SK-MEL-5 (cell line): ENCODE results near the gene ZNF467. TPM values are rescaled to one million over a fixed set of nuclear protein-coding genes. Genes with fewer than 3 reads are reported as not detected.

ENCODE experiments used
- DNase-seq: peaks from one replicate; pipeline ENCODE4 v3.0.0-alpha.2; 2016; ENCODE audit warnings: low read depth, low spot score
- in situ Hi-C: cut with HindIII; loops from 2 replicates; pipeline ENCODE4 v1.10.0; 2016; ENCODE audit warnings: low sequenced_read_pairs, high pct_unique_total_duplicates, low pct_unique_long_range_greater_than_20kb
- total RNA-seq: library from RNA; depleted of rRNA; stranded (reverse); fragments of >200 nt; shearing (Covaris generic); gene quantifications from 2 replicates; pipeline ENCODE4 v1.2.3, GENCODE V29; 2014

ZNF467 gene
- total RNA-seq, 1 experiment from 2014 or later, result 0.13 TPM

DNA sequence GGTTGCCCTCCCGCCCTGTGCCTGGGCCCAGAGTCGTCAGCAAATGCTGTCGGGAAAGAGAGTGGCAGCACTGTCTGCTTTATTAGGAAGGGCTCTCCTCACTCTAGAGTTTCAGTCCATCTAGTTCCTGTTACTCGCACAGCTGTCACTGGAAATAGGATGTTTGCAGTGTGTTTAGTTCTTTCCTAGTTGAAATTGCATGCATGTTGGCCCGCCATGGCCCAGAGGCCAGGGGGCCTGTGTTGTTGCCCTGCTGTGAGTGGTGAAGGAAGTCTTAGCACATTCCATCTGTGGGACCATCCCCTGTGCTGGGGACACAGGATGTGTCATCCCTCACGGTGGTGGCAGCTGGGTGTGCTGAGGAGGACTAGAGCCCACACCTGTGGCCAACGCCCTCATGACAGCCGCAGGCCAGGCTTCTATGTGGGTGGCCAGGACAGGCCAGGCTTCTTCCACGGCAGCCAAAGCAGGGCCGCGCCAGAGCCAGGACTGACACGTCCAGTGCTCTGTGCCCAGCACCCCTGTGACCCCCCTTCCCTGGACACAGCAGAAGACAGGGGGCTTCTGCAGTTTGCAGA, 45.4 kb downstream of the ZNF467 start:
- in situ Hi-C loops, result no loop called here
- DNase-seq, result no peak

DNA sequence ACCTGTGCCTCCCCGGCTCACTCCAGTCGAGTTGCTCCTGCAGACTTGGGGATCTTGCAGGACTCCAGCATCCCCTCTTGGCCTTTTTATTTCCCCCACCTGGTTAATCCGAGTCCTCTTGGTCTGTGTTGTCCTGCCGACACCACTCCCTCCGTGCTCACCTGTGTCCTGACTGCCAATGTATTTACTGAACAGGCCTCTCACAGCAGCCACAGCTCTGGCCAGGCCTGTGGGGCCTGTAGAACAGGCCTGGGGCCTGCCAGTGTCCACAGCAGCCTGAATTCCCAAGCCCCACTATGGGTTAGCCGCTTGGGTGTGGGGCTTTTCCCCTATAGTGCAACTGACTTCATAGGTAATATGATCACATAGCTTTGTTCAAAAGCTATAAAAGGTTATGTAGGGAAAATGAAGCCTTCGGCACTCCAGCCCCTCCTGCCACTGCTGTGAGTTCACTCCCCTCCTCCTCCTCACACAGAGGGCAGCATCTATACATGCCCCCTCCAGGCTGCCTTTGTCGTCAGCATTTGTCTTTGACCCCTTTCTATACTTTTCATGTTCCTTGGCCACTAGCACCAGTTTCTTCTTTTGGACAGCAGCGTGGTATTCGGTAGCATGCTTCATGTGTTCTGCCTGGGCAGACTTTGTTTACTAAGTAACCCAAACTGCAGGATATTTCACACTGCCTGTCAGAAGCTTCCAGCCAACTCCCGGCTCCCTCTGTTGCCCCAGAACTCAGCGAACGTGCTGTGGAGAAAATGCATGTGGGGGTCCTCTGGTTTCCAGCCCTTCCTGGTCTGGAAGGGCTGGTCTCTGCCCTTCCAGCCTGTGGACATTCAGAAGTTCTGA, 46.1 kb downstream of the ZNF467 start:
- in situ Hi-C loops, result no loop called here
- DNase-seq, result no peak

DNA sequence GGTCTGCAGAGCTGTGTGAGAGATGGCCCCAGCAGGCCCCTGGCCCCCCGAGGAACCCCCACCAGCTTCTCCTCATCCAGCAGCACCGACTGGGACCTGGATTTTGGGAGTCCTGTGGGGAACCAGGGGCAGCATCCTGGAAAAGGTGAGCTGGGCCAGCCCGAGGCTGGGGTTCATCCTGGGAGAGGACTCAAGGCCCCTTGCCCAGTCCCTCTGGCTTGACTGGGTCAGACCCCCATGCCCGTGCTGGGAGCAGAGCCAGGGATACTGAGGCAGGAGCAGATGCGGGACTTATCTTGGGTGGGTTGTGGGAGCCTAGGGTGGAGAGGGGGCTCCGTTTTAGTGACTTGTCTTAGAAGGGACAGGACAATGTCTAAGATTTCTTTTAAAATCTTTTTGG, 47.5 kb downstream of the ZNF467 start:
- DNase-seq, result no peak
- in situ Hi-C loops, result no loop called here

DNA sequence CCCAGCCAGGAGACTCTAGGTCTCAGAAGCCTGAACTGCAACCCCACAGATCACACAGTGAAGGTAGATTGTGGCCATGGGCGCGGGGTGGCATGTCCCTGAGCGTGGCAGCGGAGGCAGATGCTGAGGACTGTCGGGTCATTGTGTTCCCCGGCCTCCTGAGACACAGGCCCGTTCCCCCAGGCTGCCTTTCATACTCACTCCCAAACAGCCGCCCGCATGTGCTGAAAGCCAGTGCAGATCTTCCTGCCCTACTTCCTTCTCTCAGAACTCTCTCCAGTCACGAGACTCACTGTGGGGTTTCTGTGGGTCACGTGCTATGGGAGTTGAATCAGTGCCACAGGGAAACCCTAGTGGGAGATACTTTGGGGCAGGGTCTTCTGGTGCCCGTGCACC, 48.0 kb downstream of the ZNF467 start:
- DNase-seq, result no peak

GRCh38 chr7:149724661-149725425, 48.5 kb downstream of the ZNF467 start:
- no peak for DNase-seq
- in situ Hi-C loops, result no loop called here

More for the DNA sequence above, 48.0 kb downstream of the ZNF467 start:
- in situ Hi-C loops, result no loop called here

DNA sequence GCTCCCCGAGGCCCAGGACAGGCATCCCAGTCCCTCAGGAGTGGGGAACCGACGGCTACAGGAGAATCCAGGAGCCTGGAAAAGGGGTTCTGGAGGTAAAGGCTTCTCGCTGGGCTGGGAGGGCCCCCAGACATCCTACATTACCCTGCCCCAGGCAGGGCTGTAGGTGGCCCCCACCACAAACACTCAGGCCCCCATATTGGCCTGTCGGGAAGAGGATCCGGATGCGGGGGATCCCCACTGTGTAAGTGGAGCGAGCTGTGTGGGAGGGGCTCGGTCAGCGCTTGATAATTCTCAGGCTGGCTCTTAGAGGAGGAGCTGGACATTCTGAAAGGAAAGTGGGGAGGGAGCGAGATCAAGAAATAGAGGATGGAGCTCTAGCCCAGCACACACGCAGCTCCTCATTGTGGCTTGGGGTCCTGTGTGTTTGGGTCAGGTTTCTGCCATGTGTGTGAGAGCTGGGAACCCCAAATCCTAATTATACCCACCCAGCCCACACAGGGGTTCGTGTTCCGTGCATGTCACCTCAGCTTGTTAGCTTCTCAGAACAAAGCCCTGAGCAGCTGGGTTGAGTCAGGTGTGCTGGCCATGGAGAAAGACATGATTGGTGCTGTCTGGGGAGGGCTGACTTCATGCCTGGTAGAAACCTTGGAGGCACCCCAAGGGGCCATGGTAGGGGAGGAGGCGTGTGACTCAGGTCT, 49.4 kb downstream of the ZNF467 start:
- DNase-seq, result no peak
- in situ Hi-C loops, result no loop called here

- DNase-seq, result no peak
- in situ Hi-C loops, result no loop called here
Observed at GRCh38 chr7:149723082-149723767, 50.2 kb downstream of the ZNF467 start.

DNA sequence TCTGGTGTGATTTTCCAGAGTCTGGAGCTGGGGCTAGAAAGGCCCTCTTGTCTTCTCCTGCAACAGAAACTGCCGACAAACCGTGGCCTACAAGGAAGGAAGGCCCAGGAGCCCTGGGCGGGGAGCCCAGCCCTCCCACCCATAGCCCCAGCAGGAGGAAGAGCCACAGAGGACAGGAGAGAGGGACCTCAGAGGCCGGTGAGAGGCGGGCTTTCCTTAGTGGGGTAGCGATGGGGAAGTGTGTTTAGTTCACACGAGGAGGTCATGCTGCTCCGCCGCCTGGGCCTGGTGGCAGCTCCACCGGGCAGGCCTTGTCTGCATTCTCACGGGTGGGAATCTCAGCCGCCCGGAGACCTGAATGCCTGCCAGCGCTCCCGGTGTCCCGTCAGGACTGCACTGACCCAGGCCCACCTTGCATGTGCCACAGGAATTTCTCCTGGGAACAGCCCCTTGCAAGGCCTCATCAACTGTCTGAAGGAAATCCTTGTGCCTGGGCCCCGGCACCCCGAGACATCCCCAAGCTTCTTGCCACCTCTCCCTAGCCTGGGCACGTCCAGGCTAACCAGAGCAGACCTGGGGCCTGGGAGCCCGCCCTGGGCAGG, 50.9 kb downstream of the ZNF467 start:
- in situ Hi-C loops, result no loop called here
- no peak for DNase-seq

DNA sequence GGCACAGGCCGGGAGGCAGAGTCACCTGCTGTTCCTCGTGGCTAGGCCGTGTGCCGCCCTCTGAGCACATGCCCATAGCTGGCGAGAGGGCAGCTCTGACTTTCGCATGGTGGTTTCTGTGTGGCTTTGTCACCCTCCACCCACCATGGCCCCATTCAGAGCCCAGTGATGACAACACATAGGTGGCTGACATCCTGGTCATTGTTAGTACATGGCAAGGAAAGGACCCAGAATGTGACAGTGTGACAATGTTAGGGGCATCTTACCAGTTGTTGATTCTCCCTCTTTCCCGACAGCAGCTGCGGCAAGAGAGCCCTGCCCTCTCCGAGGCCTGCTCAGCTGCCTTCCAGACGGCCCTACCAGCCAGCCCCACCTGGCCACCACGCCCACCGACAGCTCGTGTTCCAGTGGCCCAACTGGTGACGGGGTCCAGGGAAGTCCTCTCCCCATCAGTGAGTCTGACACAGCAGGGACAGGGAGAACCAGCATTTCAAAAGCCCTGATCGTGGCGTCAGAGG, 52.2 kb downstream of the ZNF467 start:
- no peak for DNase-seq
- in situ Hi-C loops, result no loop called here

- in situ Hi-C loops, result no loop called here
- DNase-seq, result peak; percentile 82
Observed at GRCh38 chr7:149720372-149721083, 52.9 kb downstream of the ZNF467 start.

DNA sequence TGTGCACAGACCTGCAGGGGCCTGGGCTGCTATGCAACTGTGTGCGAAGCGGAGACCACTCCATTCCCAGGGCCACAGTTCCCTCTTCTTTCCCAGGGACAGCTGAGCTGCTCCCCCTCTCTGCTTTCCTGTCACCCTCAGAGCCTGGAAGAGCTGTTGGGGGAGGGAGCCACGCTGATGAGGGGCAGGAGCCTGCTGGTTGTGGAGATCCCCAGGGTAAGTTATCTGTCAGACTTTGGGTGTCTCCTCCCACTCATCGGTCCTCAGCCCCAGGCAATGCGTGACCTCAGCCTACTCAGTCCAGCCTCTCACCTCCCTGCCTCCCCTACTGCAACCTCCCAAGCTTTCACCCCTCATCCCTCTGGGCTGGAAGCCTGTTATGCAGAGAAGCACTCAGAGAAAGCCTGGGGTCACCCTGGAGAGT, 53.5 kb downstream of the ZNF467 start:
- in situ Hi-C loops, result no loop called here
- no peak for DNase-seq

DNA sequence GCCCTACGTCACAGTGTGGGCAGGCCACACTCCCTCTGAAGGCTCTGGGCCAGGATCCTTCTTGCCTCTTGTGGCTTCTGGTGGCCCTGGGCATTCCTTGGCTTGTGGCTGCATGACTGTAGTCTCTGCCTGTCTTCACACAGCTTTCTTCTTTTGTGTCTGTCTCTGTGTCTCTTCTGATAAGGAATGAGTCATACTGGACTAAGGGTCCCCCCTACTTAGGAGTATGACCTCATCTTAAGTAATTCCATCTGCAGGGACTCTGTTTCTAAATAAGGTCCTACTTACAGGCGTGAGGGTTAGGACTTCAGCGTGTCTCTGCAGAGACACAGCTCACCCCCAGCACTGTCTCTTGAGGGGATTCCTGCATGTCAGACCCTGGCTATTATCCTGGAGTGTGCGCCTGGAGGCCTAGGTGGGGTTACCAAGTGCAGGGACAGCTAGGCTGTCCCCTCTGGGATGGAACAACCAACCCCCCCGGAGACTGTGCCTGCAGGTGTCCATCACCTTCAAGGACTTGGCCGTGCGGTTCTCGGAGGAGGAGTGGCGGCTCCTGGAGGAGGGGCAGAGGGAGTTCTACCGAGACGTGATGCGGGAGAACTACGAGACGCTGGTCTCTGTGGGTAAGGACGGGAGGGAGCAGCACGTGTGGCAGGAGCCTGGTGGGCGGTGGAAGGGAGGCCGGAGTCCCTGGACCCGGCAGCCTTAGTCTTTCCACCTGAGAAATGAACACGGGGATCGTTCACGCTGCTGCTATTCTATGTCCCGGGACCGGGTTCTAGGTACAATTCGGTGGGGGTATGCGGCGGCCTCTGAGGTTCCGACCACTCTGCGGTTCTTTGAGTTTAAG, 54.1 kb downstream of the ZNF467 start:
- DNase-seq, result no peak
- in situ Hi-C loops, result no loop called here

DNA sequence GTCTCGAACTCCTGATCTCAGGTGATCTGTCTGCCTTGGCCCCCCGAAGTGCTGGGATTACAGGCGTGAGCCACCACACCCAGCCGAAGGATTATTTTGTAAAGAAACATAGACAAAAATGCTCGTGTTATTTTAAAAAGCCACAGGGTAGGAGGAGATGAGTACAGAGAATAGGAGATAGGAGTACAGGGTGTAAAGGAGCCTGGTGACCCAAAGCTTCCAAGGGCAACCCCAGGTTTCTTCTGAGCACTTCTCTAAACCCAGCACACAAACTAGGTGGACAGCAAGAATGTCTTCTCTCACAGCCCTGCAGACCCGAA, 54.7 kb downstream of the ZNF467 start:
- no peak for DNase-seq
- in situ Hi-C loops, result no loop called here

DNA sequence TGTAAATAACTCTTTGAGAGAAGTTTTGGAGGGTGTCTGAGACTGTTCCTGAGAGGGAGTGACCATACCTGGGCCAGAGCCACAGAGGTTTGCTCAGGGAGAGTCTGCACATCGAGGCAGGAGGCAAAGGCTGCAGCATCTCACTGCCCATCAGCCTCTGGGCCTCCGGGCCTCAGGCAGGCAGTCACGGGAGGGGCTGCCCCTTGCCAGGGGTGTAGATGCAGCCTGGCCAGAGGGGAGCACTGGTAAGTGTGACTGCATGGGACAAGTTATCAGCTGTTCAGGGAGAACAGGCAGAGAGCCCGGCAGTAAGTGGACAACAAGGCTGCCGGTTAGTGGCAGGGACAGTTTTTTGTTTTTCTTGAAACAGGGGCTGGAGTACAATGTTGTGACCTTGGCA, 55.9 kb downstream of the ZNF467 start:
- DNase-seq, result no peak
- in situ Hi-C loops, result no loop called here

DNA sequence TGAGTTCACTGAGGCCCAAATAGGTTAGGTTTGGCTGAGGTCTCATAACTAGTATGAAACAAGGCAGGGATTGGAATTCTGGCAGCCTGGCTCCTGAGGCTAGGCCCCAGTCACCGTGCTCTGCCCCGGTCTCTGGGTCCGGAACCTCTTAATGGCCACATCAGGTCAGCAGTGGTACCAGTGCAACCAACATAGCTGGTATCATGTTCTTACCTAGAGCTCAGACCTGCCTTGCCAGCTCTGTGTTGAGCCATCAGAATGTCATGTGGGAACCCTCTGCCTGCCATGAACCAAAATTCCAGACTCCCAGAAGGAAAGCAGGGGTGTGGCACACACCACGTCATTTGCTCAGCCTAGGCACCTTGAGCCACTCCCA, 56.5 kb downstream of the ZNF467 start:
- in situ Hi-C loops, result no loop called here
- DNase-seq, result no peak
